Natural killer cell (primary cell): Measurements from ENCODE around the gene GSDMA. TPM values are rescaled to one million over a fixed set of nuclear protein-coding genes. Genes with fewer than 3 reads are reported as not detected.

ENCODE experiments used
- ATAC-seq, 3 donors: fragments of 150-1000 bp in 2 of 3; fragments of 200-7000 bp in 1 of 3; cut with Tn5 transposase; 1 replicate in 1 of 3; 2 replicates in 2 of 3; pipeline ENCODE4 v1.10.0; 2021; ENCODE audit warnings: mild to moderate bottlenecking in 2 of 3, moderate library complexity in 2 of 3
- DNase-seq, 2 donors: peaks; one replicate each; pipeline versions ENCODE4 v3.0.0 to v3.0.0-alpha.2; 2013 to 2021; ENCODE audit warnings: mixed read lengths in 1 of 2
- H3K27ac ChIP-seq: one replicate; pipeline ENCODE4 v1.5.1; 2013; ENCODE audit warnings: mild to moderate bottlenecking, low read length
- H3K27me3 ChIP-seq: one replicate; pipeline ENCODE4 v1.6.1; 2013; ENCODE audit warnings: low read length; ENCODE audit not compliant: control insufficient read depth, insufficient read depth
- H3K36me3 ChIP-seq: one replicate; pipeline ENCODE4 v1.6.1; 2013; ENCODE audit warnings: low read length; ENCODE audit not compliant: control insufficient read depth, insufficient read depth
- H3K4me1 ChIP-seq: one replicate; pipeline ENCODE4 v1.6.1; 2013; ENCODE audit warnings: low read length; ENCODE audit not compliant: control insufficient read depth, insufficient read depth
- H3K4me3 ChIP-seq: one replicate; pipeline ENCODE4 v1.5.1; 2013; ENCODE audit warnings: low read length
- H3K9me3 ChIP-seq: one replicate; pipeline ENCODE4 v1.6.1; 2013; ENCODE audit warnings: low read length; ENCODE audit not compliant: control insufficient read depth, insufficient read depth
- H3K27ac Mint-ChIP-seq, 2 donors: one replicate each; pipeline ENCODE4 v1.8.0; 2022; ENCODE audit warnings: mild to moderate bottlenecking in 2 of 2, mixed read lengths in 2 of 2, moderate library complexity in 1 of 2
- H3K27me3 Mint-ChIP-seq, 2 donors: one replicate each; pipeline ENCODE4 v1.8.0; 2022; ENCODE audit warnings: low read depth in 2 of 2, mixed read lengths in 2 of 2
- H3K36me3 Mint-ChIP-seq: one replicate; pipeline ENCODE4 v1.8.0; 2022; ENCODE audit warnings: mixed read lengths
- H3K4me1 Mint-ChIP-seq, 2 donors: one replicate each; pipeline ENCODE4 v1.8.0; 2022; ENCODE audit warnings: mixed read lengths in 2 of 2
- H3K4me3 Mint-ChIP-seq: one replicate; pipeline ENCODE4 v1.8.0; 2022; ENCODE audit warnings: mild to moderate bottlenecking, moderate library complexity, mixed read lengths
- H3K9me3 Mint-ChIP-seq, 2 donors: one replicate each; pipeline ENCODE4 v1.8.0; 2022; ENCODE audit warnings: mixed read lengths in 2 of 2
- WGBS: methylation state at CpG from one replicate; pipeline ENCODE4 v1.1.7; 2013; ENCODE audit warnings: missing lambda C conversion rate; ENCODE audit not compliant: insufficient coverage; 5-methylcytosine and 5-hydroxymethylcytosine counted together
- intact Hi-C: fragments of 100-400 bp; cut with micrococcal nuclease; formaldehyde crosslinking; loops from one replicate; pipeline ENCODE4 v1.14.2; 2022
- total RNA-seq, 4 donors: library from RNA; stranded (reverse); fragments of 120-200 nt in 1 of 4; gene quantifications; one replicate each; pipeline versions ENCODE4 v1.2.3 to v1.2.4, GENCODE V29; 2013 to 2022
- TF ChIP-seq, protein P1 (sequence below): fragments of 200-600 bp; IDR thresholded peaks from one replicate; pipeline ENCODE4 v1.8.0; 2022; ENCODE audit warnings: antibody characterized with exemption

The GSDMA gene
- total RNA-seq, 3 donors from 2014 or later (not counting 1 experiment from before 2014, with no cell fraction given), result 1.1 to 3.2 (median 2.1) TPM

DNA sequence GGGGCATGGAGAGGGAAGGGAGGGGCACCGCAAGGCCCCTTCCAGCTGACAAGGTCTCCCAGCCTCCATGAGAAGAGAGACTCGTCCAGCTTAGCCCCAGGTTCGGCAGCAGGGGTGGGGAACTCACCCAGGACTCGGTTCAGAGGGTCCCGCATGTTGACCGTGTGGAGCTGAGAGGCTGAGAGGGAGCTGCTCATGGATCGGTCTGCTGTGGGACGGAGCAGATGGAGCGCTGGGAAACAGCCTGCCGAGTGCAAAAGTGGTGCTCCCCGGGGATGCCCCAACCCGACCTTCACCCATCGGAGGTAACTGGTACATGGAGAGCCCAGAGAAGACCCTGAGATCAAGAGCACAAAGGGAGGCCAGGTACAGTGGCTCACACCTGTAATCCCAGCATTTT, 57.3 kb downstream of the GSDMA start:
- H3K36me3 ChIP-seq, result peaks cover 47% of the 10 kb centered on the region
- no peaks in the 10 kb centered on the region for H3K36me3 Mint-ChIP-seq
- intact Hi-C loops, result no loop called here
- H3K4me3 ChIP-seq, result no peak overlapping the region
- WGBS, result 98% methylated on average over 13 of the region's 13 CpGs
- H3K27me3 ChIP-seq, result no peaks in the 10 kb centered on the region
- H3K27ac Mint-ChIP-seq, result no peak overlapping the region
- no peak for ATAC-seq
- peaks cover 0 to 13% of the 10 kb centered on the region in 2 donors for H3K4me1 Mint-ChIP-seq
- no peaks in the 10 kb centered on the region for H3K9me3 Mint-ChIP-seq
- no peak overlapping the region for H3K4me3 Mint-ChIP-seq
- H3K9me3 ChIP-seq, result no peaks in the 10 kb centered on the region
- H3K27me3 Mint-ChIP-seq, result no peaks in the 10 kb centered on the region
- H3K27ac ChIP-seq, result no peak overlapping the region
- no peak for DNase-seq
- TF ChIP-seq, protein P1, sequence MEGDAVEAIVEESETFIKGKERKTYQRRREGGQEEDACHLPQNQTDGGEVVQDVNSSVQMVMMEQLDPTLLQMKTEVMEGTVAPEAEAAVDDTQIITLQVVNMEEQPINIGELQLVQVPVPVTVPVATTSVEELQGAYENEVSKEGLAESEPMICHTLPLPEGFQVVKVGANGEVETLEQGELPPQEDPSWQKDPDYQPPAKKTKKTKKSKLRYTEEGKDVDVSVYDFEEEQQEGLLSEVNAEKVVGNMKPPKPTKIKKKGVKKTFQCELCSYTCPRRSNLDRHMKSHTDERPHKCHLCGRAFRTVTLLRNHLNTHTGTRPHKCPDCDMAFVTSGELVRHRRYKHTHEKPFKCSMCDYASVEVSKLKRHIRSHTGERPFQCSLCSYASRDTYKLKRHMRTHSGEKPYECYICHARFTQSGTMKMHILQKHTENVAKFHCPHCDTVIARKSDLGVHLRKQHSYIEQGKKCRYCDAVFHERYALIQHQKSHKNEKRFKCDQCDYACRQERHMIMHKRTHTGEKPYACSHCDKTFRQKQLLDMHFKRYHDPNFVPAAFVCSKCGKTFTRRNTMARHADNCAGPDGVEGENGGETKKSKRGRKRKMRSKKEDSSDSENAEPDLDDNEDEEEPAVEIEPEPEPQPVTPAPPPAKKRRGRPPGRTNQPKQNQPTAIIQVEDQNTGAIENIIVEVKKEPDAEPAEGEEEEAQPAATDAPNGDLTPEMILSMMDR, result no peak
- peaks cover 15% of the 10 kb centered on the region for H3K4me1 ChIP-seq

DNA sequence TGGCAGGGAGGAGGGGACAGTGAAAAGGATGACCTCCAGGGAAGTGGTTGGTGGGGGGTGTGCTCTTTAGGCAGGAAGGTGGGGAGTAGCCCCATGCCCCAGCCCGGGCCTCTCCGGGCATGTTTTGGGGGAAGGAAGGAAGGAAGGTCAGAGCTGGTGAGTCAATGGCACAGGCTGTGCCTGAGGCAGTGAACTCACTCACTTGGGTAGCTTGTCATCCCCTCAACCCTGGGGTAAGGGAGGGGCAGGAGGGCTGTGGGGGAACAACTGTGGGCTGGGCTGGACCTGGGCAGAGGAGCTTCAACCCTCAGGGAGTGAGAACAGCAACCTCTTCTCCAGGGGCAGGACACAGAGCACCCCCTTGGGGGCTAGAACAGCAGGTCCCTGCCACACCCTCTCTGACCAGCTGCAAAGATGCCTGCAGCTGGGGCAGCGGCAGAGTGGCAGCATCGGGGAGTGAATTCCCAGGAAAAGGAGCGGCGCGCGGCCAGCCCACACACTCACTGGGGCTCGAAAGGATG, 58.7 kb downstream of the GSDMA start:
- no peak overlapping the region for H3K27ac ChIP-seq
- no peaks in the 10 kb centered on the region for H3K9me3 ChIP-seq
- H3K4me3 Mint-ChIP-seq, result no peak overlapping the region
- H3K27me3 ChIP-seq, result no peaks in the 10 kb centered on the region
- ATAC-seq (no peak), DNase-seq (no peak)
- no peak overlapping the region for H3K4me3 ChIP-seq
- WGBS, result 94% methylated on average over 9 of the region's 9 CpGs
- H3K4me1 Mint-ChIP-seq, result peaks cover 11 to 22% of the 10 kb centered on the region in 2 donors
- H3K27ac Mint-ChIP-seq, result peak overlapping the region in 1 of 2 donors; percentile 43
- TF ChIP-seq, protein P1, result no peak
- no peaks in the 10 kb centered on the region for H3K36me3 Mint-ChIP-seq
- peaks cover 24% of the 10 kb centered on the region for H3K4me1 ChIP-seq
- H3K9me3 Mint-ChIP-seq, result no peaks in the 10 kb centered on the region
- peaks cover 60% of the 10 kb centered on the region for H3K36me3 ChIP-seq
- no peaks in the 10 kb centered on the region for H3K27me3 Mint-ChIP-seq
- intact Hi-C loops, result no loop called here

DNA sequence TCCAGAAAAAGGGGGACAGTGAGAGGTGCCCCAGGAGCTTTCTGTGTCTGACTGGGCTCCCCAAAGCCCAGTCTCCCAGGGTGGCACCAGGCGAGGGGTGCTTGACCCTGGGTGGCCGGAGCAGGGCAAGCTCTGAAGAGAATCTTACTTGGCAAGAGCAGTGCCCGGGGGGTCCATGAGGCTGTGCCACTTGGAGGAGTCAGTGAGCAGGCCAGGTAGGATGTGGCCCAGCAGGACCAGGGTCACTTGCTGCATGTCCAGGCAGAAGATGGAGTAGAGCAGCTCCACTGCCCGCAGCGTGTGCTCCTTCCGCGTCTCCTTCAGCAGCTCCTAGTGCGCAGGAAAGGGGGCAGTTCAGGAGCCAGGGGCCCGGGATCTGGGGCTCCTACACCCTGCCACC, 59.7 kb downstream of the GSDMA start:
- DNase-seq (no peak), ATAC-seq (no peak)
- Mint-ChIP-seq H3K4me3 (no peak overlapping the region), H3K27me3 (no peaks in the 10 kb centered on the region), H3K27ac (no peak overlapping the region), H3K36me3 (no peaks in the 10 kb centered on the region), H3K9me3 (no peaks in the 10 kb centered on the region), H3K4me1 (peaks cover 11 to 27% of the 10 kb centered on the region in 2 donors)
- H3K27me3 ChIP-seq, result no peaks in the 10 kb centered on the region
- intact Hi-C loops, result no loop called here
- no peaks in the 10 kb centered on the region for H3K9me3 ChIP-seq
- TF ChIP-seq, protein P1, result no peak
- 97% methylated on average over 9 of the region's 9 CpGs for WGBS
- H3K36me3 ChIP-seq, result peaks cover 66% of the 10 kb centered on the region
- H3K27ac ChIP-seq, result no peak overlapping the region
- H3K4me3 ChIP-seq, result no peak overlapping the region
- H3K4me1 ChIP-seq, result peaks cover 30% of the 10 kb centered on the region

DNA sequence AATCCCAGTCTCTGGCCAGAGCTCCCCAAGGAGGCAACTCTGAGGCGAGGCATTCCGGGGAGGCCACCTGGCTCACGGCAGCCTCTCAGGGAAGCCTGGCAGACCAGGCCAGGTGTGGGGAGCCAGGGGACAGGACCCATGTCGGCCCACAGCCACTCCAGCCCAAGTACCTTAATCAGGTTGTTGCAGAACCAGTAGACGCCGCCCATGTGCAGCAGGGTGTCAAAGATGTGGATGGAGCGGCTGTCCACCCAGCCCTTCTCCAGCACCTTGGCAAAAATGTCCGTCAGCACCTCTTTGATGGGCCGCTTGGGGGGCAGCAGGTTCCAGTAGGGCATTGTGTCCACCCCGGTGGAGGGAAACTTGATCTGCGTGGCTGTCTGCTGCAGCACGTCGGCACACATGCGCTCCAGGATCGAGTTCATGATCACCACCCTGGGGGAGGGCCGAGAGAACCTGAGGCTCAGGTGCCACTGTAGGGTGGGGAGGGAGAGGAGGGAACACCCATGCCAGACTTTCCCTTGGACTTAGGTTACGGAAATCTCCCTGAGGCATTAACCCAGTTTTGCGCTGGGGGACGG, 60.2 kb downstream of the GSDMA start:
- Mint-ChIP-seq H3K9me3 (no peaks in the 10 kb centered on the region), H3K36me3 (no peaks in the 10 kb centered on the region), H3K27me3 (no peaks in the 10 kb centered on the region), H3K27ac (no peak overlapping the region), H3K4me1 (peaks cover 11 to 27% of the 10 kb centered on the region in 2 donors), H3K4me3 (no peak overlapping the region)
- peaks cover 24% of the 10 kb centered on the region for H3K4me1 ChIP-seq
- H3K27ac ChIP-seq, result no peak overlapping the region
- ATAC-seq, result no peak
- H3K4me3 ChIP-seq, result no peak overlapping the region
- H3K27me3 ChIP-seq, result no peaks in the 10 kb centered on the region
- no peak for DNase-seq
- peaks cover 70% of the 10 kb centered on the region for H3K36me3 ChIP-seq
- intact Hi-C loops, result no loop called here
- 98% methylated on average over 19 of the region's 19 CpGs for WGBS
- H3K9me3 ChIP-seq, result no peaks in the 10 kb centered on the region
- TF ChIP-seq, protein P1, result no peak
